ENCODE data around the gene TMEM14B. TPM values are rescaled to one million over a fixed set of nuclear protein-coding genes. Genes with fewer than 3 reads are reported as not detected.

TMEM14B gene
- total and polyA plus RNA-seq, 9 of the 15 experiments (the other 6 are each of a cell fraction or from before 2014, with no cell fraction given): 174 to 862 (median 263) TPM

- TF ChIP-seq PREB (CRISPR knock-in tag; IDR thresholded peaks at IDR 0.05) (no peak), MTF1 (CRISPR knock-in tag; IDR thresholded peaks at IDR 0.05; ENCODE audit: borderline replicate concordance) (no peak), NR2C1 (IDR thresholded peaks at IDR 0.05) (peak; percentile 56), NR2C1 (tag; IDR thresholded peaks at IDR 0.05) (peak; percentile 48; the same call in 1 of the 2 replicates), NELFE (IDR thresholded peaks at IDR 0.05; ENCODE audit: insufficient read depth, insufficient read length) (no peak), CEBPG (CRISPR knock-in tag; IDR thresholded peaks at IDR 0.05) (no peak), CEBPG (tag; conservative IDR thresholded peaks at IDR 0.05 in 1 of 2, IDR thresholded peaks at IDR 0.05 in 1 of 2) (no peak), KLF16 (IDR thresholded peaks at IDR 0.05) (peak; percentile 85), SIRT6 (IDR thresholded peaks at IDR 0.05; ENCODE audit: low read depth, low read length) (no peak), ZFP30 (CRISPR knock-in tag; IDR thresholded peaks at IDR 0.05; ENCODE audit: borderline replicate concordance) (no peak), SMAD4 (CRISPR knock-in tag; conservative IDR thresholded peaks at IDR 0.05) (peak; percentile 95), OTX1 (CRISPR knock-in tag; IDR thresholded peaks at IDR 0.05) (no peak), SP2 (IDR thresholded peaks at IDR 0.05; ENCODE audit: extremely low read depth, low read depth, low read length, poor library complexity, severe bottlenecking) (no peak), ZBTB43 (CRISPR knock-in tag; IDR thresholded peaks at IDR 0.05) (peak; percentile 84; the same call in 1 of the 2 replicates), MITF (IDR thresholded peaks at IDR 0.05) (no peak; the same call in 1 of the 2 replicates), PML (IDR thresholded peaks at IDR 0.05; ENCODE audit: low read length) (peak; percentile 87), PCBP2 (IDR thresholded peaks at IDR 0.05; ENCODE audit: low read depth, low read length, poor library complexity, severe bottlenecking) (no peak), ZBTB11 (CRISPR knock-in tag; IDR thresholded peaks at IDR 0.05) (peak in 1 of 3 experiments; percentile 52; a peak in 1 of 6 replicates), C11orf30 (IDR thresholded peaks at IDR 0.05; ENCODE audit: low read depth) (no peak)
Observed at GRCh38 chr6:10771371-10771894, 23.8 kb downstream of the TMEM14B start (continued).
